Subcutaneous abdominal adipose tissue (tissue), 5 donors: Measurements from ENCODE around the gene MCM3AP.
"Not testable (repeated sequence)": the region's sequence is repeated elsewhere in the genome, so short reads cannot be mapped to it uniquely, and the experiment has no call there.

Source experiments
- H3K27ac ChIP-seq: one replicate; pipeline ENCODE4 v1.7.0; 2013; ENCODE audit warnings: low read depth, mild to moderate bottlenecking, inconsistent platforms, low read length, moderate library complexity
- H3K27me3 ChIP-seq, 5 donors: one replicate each; pipeline ENCODE4 v1.7.0; 2013; ENCODE audit warnings: low read length in 5 of 5, inconsistent platforms in 1 of 5; ENCODE audit not compliant: control insufficient read depth in 5 of 5, insufficient read depth in 4 of 5
- H3K36me3 ChIP-seq, 5 donors: one replicate each; pipeline ENCODE4 v1.7.0; 2013; ENCODE audit warnings: low read length in 5 of 5; ENCODE audit not compliant: control insufficient read depth in 5 of 5, insufficient read depth in 5 of 5
- H3K4me1 ChIP-seq, 5 donors: one replicate each; pipeline ENCODE4 v1.7.0; 2013; ENCODE audit warnings: low read length in 5 of 5, mild to moderate bottlenecking in 3 of 5, moderate library complexity in 1 of 5; ENCODE audit not compliant: control insufficient read depth in 5 of 5, insufficient read depth in 5 of 5
- H3K4me3 ChIP-seq, 5 donors: one replicate each; pipeline ENCODE4 v1.7.0; 2013; ENCODE audit warnings: low read length in 5 of 5, low read depth in 1 of 5
- H3K9ac ChIP-seq, 5 donors: one replicate each; pipeline ENCODE4 v1.7.0; 2013; ENCODE audit warnings: low read length in 5 of 5, mild to moderate bottlenecking in 4 of 5, moderate library complexity in 3 of 5
- H3K9me3 ChIP-seq, 5 donors: one replicate each; pipeline ENCODE4 v1.7.0; 2013; ENCODE audit warnings: low read length in 5 of 5; ENCODE audit not compliant: control insufficient read depth in 5 of 5
- donor health status: healthy.
- donor health status: healthy.
- donor health status: healthy.
- donor health status: healthy.
- donor health status: healthy.

MCM3AP gene

GRCh38 chr21:46207006-46207919 lies 78.1 kb downstream of the MCM3AP start:
- peaks cover 7 to 91% (median 86%) of the 10 kb centered on the region in 5 donors for H3K36me3 ChIP-seq
- H3K27me3 ChIP-seq = no peaks in the 10 kb centered on the region
- H3K4me3 ChIP-seq = no peak overlapping the region
- H3K9ac ChIP-seq = no peak overlapping the region
- H3K9me3 ChIP-seq = no peaks in the 10 kb centered on the region
- H3K27ac ChIP-seq = no peak overlapping the region
- peaks cover 0 to 9% (median 0%) of the 10 kb centered on the region in 5 donors for H3K4me1 ChIP-seq

DNA sequence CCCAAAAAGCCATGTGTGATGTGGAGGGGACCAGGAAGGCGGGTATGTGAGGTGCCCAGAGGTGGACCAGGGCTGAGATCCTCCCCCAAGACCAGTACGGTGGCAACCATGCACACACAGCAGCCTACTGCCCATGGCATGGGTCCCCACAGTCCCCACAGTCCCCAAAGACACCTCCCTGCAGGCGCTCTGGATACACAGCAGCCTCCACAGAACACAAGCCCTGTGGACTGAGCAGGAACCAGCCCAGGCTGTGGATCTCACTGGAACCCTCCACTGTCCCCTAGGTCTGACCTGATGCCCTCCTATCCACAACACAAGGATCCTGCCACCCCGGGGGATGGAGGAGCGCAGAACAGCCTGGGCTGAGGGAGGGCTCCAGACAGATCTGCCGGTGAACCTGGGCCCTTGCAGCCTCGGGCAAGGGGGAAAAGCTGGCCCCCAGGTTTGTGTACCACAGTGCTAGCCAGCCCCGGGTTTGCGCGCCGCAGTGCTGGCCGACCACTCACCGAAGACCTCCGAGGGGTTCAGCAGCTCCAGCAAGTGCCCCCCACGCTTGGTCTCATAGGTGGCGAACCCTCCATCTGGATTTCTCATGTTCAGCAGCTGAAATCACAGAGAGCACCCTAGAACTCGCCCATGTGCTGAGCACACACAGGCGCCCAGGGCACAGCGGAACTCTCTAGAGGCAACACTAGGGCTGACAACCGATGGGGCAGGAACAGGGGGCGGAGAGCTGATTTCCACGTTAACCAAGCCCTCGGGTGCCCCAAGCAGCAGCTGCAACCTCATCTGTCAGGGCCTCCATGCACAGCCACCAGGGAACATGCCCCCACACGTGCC lies 79.0 kb downstream of the MCM3AP start:
- H3K9ac ChIP-seq = no peak overlapping the region
- peaks cover 7 to 82% (median 79%) of the 10 kb centered on the region in 5 donors for H3K36me3 ChIP-seq
- no peaks in the 10 kb centered on the region for H3K9me3 ChIP-seq
- no peak overlapping the region for H3K4me3 ChIP-seq
- peaks cover 0 to 9% (median 0%) of the 10 kb centered on the region in 5 donors for H3K4me1 ChIP-seq
- H3K27ac ChIP-seq = no peak overlapping the region
- H3K27me3 ChIP-seq = no peaks in the 10 kb centered on the region

GRCh38 chr21:46205766-46206162 lies 79.6 kb downstream of the MCM3AP start:
- Histone ChIP-seq H3K27ac (no peak overlapping the region), H3K9me3 (no peaks in the 10 kb centered on the region), H3K36me3 (peaks cover 7 to 82% (median 78%) of the 10 kb centered on the region in 5 donors), H3K27me3 (no peaks in the 10 kb centered on the region), H3K9ac (no peak overlapping the region), H3K4me1 (peaks cover 0 to 9% (median 0%) of the 10 kb centered on the region in 5 donors), H3K4me3 (no peak overlapping the region)

DNA sequence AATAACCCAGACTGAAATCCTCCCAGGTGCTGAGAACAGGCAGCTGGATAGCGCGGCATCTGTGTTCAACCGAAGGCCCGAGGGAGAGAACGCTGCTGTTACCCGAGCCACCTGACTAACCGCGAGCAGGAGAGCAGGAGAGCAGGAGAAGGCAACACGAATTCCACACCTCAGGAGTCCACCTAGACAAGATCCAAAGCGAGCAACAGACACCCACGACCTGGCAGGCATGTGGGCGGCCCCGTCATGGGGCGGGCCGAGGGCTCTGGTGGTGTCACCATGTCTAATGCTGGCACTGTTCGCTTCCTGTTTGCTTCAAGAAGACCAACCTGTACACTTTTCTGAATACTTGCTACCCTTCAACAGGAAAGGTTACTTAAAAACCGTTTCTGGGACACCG lies 80.2 kb downstream of the MCM3AP start:
- Histone ChIP-seq H3K27me3 (no peaks in the 10 kb centered on the region), H3K36me3 (peaks cover 13 to 82% (median 78%) of the 10 kb centered on the region in 5 donors), H3K4me1 (peaks cover 0 to 9% (median 0%) of the 10 kb centered on the region in 5 donors), H3K4me3 (no peak overlapping the region), H3K27ac (no peak overlapping the region), H3K9me3 (no peaks in the 10 kb centered on the region), H3K9ac (no peak overlapping the region)

GRCh38 chr21:46203203-46203600 lies 82.2 kb downstream of the MCM3AP start:
- H3K27ac ChIP-seq = no peak overlapping the region
- no peak overlapping the region for H3K9ac ChIP-seq
- H3K27me3 ChIP-seq = no peaks in the 10 kb centered on the region
- no peak overlapping the region for H3K4me3 ChIP-seq
- peaks cover 0 to 9% (median 0%) of the 10 kb centered on the region in 5 donors for H3K4me1 ChIP-seq
- no peaks in the 10 kb centered on the region for H3K9me3 ChIP-seq
- H3K36me3 ChIP-seq = peaks cover 17 to 82% (median 70%) of the 10 kb centered on the region in 5 donors

- Histone ChIP-seq H3K27ac (no peak overlapping the region), H3K9me3 (no peaks in the 10 kb centered on the region), H3K27me3 (no peaks in the 10 kb centered on the region), H3K9ac (no peak overlapping the region), H3K4me3 (no peak overlapping the region), H3K4me1 (peaks cover 0 to 9% (median 0%) of the 10 kb centered on the region in 5 donors), H3K36me3 (peaks cover 17 to 82% (median 68%) of the 10 kb centered on the region in 5 donors)
These were observed 82.7 kb downstream of the MCM3AP start for GRCh38 chr21:46202592-46203202.

GRCh38 chr21:46200877-46201803 lies 84.3 kb downstream of the MCM3AP start:
- not testable (repeated sequence) for H3K4me3 ChIP-seq, H3K27me3 ChIP-seq, H3K9me3 ChIP-seq, H3K27ac ChIP-seq, H3K4me1 ChIP-seq, H3K9ac ChIP-seq
- H3K36me3 ChIP-seq = peaks cover 21 to 81% (median 68%) of the 10 kb centered on the region in 5 donors

GRCh38 chr21:46199436-46200373 lies 85.7 kb downstream of the MCM3AP start:
- Histone ChIP-seq H3K27ac (no peak overlapping the region), H3K27me3 (no peaks in the 10 kb centered on the region), H3K9ac (no peak overlapping the region), H3K36me3 (peaks cover 18 to 81% (median 69%) of the 10 kb centered on the region in 5 donors), H3K4me1 (peaks cover 0 to 9% (median 0%) of the 10 kb centered on the region in 5 donors), H3K9me3 (no peaks in the 10 kb centered on the region), H3K4me3 (no peak overlapping the region)
